Hematopoietic multipotent progenitor cell treated with erythropoietin and hydrocortisone succinate and interleukin-3 and kit ligand, for 4 days (in vitro differentiated cells): ENCODE measurements around the gene GPATCH1.

Experiments
- DNase-seq: peaks from one replicate; pipeline ENCODE4 v3.0.0-alpha.2; 2015

Gene GPATCH1

DNA sequence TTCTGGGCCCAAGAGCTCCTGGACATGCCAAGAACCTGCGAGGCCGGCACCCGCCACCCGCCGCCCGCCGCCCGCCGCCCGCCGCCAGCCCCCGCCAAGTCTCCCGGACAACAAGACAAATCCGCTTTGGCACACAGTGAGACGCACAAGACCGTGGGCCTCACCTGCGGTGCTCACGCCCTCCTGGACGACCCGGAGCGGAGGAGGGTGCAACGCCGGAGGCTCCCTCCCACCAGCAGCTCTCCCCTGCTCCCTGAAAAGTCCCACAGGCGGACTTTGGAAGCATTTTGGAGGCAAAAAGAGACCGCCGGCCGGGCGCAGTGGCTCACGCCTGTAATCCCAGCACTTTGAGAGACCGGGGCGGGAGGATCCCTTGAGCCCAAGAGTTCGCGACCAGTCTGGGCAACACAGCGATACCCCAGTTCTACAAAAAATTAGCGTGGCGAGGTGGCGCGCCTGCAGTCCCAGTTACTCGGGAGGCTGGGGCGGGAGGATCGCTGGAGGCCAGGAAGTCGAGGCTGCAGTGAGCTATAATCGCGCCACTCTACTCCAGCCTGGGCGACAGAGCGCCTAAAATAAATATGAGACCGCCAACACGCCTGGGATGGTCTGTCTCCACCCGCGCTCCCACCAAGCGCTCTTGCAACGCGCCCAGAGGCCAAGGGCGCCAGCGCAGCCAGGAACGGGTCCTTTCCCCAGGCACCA lies 17.1 kb upstream of the GPATCH1 start:
- DNase-seq, result peak; percentile 17

DNA sequence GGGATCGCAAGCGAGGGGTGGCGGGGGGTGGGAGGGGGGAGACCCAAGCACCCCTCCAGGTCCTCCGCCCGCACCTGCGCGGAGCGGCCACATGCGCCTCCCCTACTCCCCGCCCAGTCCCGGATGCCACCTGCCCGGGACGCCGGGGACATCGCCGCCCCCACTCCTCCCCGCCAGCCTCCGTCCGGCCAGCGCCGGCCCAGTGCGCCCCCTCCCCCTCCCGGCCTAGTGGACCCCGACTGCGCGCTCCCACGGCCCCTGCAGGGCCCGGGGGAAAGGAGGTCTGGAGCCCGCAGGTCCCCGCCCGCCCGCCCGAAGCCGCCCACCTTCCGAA lies 16.6 kb upstream of the GPATCH1 start:
- DNase-seq, result no peak

DNA sequence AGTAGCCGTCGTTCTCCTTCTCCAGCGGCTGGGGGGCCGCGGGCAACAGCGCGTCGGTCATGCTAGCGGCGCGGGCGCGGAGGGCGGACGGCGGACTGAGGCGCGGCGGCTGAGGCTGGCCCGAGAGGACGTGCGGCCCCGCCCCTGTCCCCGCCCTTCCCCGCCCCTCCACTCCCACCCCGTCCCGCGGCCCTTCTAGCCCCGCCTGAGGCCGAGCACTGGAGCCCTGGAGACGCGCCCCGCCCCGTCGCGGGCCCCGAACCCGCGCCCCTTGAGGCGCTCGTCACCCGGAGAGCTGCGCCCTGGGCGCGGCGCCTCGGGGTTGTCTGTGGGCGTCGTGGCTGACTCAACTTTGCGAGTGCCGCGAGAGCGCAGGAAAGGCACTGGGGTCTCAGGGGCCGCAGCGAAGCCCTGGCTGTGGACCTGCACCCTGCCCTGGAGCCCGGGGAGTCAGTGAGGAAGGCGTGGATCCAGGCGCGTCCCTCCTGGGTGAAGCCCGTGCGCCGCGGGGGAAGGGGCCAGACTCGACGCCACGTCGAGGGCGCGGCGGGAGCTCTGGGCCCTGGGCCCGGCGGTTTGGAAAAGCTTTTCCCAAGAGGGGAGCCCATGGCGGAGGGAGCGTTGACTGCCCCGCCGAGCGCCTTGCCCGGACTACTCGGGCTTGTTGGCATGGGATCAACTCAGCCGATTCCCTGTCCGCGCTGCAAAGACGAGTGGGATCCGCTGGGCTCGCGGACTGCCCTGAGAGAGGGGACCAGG lies 16.0 kb upstream of the GPATCH1 start, which contains the start of gene RHPN2:
Gene RHPN2 (minus strand): TSS at position 97 of the 759 bp plus-strand sequence. CDS start 36 bp downstream, at position 61.
- peak; percentile 85 for DNase-seq

DNA sequence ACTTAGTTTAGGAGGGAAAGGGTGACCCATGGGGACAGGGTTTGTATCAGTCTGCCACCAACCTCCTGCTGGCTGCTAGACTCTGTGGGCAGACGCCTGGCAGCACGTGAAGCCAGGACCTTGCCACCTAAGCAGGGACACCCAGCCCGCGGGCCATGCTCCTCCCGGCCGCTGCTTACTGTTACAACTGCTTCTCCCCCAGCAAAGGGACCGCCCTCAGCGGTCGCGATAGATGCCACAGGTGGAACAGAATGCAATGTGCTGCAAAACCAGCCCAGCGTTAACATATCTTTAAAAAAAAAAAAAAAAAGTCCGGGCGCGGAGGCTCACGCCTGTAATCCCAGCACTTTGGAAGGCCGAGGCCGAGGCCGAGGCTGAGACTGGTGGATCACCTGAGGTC lies 14.4 kb upstream of the GPATCH1 start:
- DNase-seq, result no peak

DNA sequence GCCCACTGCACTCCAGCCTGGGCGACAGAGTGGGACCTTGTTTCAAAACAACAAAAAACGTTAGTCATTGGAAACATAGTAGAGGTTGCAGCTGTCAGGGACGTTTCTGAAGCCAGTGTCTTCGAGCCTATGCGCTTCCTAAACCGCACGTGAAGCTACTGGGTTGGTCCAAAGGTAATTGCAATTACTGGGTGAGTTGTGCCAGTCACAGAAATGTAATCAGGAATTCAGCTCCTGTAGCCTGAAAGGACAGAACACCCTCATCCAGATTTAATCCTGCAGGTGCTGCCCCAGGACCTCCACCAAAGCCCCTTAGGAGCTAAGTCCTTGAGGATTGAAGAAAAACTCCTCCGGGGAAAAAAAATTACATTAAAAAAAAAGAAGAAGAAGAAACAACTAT lies 13.9 kb upstream of the GPATCH1 start:
- no peak for DNase-seq

DNA sequence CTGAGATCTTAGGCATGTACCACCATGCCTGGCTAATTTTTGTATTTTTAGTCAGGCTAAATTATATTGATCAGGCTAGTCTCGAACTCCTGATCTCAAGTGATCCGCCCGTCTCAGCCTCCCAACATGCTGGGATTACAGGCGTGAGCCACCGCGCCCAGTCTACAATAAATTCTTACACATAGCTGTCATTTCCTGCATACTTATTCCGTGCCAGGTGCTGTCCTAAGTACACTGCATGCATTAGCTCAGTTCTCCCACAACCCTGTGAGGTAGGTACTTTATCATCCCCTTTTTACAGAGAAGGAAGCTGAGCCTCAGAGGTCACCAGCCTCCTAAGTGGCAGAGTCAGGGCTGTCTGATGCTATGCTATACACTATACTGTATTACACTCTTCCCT lies 9.1 kb upstream of the GPATCH1 start:
- no peak for DNase-seq

DNA sequence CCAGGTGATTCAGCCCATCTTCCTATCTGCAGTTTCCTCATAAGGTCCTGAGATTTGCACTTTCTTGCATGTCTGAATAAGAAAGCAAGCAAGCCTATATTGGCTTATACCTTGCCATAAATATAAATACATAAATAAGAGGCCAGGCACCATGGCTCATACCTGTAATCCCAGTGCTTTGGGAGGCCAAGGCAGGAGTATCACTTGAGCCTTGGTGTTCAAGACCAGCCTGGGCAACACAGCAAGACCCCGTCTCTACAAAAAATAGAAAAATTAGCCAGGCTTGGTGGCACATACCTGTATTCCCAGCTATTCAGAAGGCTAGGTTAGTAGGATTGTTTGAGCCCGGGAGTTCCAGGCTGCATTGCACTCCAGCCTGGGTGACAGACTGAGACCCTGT lies 5.5 kb upstream of the GPATCH1 start:
- DNase-seq, result no peak

DNA sequence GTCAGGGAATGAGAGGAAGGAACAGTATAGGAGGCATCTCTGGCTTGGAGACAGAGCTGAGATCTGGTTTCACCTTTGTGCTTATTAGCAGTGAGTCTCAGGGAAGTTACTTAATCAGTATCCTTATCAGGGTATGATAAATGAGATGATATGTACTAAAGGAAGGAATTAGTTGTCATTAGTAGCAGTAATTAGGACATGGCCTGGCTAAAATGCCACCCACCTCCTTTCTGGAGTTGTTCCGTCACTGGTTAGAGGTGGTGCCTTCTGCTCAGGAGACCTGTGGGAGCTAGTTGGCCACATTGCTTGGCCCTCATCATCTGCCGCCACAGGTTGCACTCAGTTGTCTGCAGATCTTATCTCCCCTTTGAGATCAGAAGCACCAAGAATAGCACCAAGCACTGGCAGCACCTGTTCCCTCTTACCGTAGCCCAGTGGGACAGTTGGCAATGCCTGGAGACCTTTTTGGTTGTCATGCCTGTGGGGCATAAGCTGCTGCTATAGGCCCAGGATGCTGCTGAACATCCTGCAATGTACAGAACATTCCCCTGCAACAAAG lies 4.7 kb downstream of the GPATCH1 start:
- DNase-seq, result no peak

DNA sequence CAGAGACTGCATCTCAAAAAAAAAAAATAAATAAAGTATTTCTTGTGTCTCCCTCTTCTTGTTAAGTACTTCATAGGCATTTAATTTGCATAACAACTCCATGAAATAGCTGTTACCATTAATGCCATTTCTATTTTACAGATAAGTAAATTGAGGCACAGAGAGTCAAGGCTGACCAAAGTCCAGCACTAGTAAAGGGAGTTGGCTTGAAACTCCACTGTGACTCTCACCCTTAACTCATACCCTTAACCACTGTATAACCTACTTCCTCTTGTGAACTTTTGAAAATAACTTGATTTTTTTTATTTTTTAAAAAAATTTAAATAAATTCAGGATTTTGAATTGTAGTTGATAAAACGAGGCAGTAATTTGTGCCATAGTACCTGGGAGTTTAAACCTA lies 6.0 kb downstream of the GPATCH1 start:
- DNase-seq, result no peak

DNA sequence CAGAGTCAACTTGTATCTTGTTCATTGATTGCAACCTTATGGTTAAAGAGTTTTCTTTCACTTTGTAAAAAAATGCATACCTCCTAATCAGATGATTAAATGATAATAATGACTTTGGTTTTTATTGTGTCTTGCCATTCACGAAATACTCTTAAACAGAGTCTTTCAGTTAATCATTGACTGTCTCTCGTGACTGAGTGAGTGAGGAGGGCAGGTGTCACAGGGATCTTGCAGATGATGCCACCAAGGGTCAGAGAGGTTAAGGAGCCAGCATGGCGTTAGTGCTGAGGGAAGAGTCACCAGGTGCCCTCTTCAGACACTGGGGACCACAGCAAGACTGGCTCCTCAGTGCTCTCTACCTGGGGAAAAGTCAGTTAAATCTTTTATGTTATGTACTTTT lies 8.0 kb downstream of the GPATCH1 start:
- no peak for DNase-seq

DNA sequence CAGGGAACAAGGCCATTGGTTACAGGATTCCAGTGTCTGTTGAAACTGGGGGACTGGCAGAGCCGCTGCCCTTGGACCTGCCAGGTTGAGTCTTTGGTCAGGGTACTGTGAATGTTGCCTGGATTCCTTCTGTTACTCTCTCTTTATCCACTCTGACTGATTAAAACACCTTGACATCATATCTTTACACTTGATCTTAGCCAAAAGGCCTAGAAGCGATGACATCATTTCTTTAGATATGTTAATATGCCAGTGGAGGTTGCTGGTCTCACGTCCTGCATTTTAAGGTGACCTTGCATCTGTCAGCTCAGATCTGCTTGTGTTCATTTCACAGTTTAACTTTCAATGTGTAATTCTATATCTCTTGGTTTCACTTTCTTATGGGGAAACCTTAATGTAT lies 9.2 kb downstream of the GPATCH1 start:
- no peak for DNase-seq

DNA sequence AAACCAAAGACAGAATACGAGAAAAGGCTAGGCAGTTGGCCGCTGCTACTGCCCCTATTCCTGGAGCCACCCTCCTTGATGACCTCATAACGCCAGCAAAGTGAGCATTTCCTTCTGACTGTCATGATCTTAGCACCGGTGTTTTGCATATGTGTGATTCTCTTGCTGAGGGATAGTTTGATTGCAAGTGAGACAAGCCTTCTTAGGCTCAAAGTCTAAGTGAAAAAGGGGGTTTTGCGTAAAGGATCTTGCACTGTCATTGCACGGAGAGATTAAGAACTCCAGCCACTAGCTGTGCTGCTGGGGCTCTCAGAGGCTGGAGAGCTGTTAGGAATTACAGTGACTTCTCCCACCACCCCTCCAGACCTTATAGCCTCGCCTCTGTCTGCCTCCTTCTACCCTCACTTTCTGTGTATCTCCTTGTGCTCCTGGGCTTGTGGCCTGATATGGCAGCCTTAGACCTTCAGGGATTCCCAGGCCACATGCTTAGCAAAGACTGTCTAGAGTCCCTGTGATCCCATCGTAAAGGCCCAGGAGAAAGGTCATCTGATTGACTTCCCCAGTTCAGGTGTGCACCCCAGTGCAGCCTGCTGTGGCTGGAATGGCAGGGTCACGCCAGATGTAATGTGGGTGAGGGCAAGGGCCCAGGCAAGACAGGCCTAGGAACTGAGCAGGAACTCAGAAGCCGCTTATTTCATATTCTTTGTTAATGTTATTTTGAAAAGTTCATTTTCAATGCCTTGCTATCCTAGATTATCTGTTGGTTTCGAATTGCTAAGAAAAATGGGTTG lies 12.6 kb downstream of the GPATCH1 start:
- no peak for DNase-seq

DNA sequence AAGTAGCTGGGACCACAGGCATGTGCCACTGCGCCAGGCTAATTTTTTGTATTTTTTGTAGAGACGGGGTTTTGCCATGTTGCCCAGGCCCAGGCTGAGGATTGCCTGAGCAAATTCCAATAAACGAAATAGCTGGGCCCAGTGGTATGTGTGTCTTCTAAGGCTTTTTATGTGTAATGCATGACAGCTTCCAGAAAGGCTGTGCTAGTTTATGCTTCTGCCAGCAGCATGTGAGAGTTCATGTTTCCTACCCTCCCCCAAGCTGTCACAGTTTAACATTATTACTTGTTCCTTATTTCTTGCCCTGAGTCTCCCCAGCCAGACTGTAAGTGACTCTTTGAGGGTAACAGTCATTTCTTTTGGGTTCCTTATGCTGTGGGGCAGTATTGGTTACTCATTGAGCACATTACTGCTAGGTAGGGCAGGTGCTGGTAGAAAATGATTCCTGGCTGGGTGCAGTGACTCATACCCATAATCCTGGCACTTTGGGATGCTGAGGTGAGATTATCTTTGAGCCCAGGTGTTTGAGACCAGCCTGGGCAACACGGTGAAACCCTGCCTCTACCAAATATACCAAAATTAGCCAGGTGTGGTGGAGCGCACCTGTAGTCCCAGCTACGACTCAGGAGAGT lies 13.6 kb downstream of the GPATCH1 start:
- no peak for DNase-seq

DNA sequence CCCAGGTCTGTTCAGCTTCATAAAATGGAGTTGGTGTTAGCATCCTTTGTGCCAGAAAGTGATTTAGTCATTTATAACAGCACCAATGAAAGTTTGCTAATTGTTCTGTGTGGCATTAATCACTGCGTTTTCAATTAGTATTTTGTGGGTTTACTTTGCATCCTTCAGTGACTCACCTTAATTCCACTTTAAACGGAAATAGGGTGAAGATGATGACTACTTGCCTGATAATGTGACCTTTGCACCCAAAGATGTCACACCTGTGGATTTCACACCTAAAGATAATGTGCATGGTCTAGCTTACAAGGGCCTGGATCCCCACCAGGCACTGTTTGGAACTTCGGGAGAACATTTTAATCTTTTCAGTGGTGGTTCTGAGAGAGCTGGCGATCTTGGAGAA lies 15.0 kb downstream of the GPATCH1 start:
- DNase-seq, result no peak

DNA sequence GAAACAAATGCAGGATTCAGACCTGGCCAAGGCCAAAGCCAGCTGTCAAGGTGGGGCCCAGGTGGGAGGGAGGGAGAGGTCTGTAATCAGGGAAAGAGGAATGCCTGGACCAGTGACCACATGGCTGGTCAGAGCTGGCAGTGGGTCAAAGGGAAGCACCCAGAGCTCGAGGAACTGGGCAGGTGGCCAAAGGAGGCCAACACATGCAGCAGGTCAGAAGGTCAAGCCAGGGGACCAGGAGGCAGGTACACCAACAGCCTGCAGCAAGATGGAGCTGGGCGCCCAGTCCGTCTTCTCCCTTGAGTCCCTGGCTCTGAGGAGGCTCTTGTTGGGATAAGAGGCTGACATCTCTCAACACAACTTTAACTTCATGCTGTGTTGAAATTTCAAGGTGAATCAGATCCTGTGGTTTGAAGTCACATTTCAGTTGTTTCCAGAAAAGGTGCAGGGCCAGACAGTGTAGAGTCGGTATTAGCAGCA lies 17.1 kb downstream of the GPATCH1 start:
- no peak for DNase-seq

DNA sequence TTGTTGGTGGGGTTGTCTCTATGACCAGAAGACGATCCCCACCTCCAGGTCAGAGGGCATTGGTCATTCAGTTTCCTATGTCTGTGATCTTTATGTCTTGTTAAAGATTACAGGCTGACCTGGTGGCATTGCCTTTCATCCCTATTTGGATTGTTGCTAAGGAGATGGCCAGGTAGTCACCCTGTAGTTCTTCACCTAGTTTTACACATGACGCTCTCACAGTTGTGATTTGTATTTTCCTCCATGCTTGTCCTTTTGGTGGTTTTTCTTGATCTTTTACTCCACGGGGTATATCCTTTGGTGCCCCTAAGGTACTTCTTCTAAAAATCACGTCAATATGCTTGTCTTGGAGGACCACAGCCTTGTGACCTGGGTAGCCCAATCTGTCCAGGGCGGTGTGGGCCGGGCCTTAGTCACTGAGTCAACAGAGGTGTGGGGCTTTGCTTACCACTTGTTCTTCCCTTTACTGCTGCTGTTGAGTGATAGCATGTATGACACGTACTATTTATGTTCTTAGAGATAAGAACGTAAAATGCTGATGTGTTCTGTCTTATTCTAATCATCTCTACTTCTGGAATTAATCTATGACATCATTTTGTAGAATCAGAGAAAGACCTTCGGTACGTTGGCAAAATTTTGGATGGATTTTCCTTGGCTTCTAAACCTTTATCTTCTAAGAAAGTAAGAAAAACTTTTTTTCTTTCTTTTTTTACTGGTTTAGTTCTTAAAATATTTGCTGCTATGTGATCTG lies 20.1 kb downstream of the GPATCH1 start:
- no peak for DNase-seq

DNA sequence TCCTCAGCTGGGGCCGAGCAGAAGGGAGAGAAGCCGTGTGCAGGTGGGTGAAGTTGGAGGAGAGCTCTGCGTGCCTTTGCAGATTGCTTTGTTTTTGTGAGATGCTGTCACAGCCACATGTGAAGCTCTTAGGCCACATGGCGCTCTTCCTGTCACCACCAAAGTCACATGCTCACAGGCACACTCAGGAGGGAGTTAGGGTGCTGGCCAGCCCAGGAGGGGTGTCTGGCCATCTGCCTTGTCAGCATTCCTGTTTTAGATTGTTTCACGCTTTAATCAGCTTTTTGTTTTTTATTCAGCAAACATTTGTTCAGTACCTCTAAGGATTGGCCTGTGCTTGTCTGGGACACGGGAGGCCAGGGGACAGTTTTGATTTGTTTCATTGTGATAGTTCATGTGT lies 21.9 kb downstream of the GPATCH1 start:
- no peak for DNase-seq

DNA sequence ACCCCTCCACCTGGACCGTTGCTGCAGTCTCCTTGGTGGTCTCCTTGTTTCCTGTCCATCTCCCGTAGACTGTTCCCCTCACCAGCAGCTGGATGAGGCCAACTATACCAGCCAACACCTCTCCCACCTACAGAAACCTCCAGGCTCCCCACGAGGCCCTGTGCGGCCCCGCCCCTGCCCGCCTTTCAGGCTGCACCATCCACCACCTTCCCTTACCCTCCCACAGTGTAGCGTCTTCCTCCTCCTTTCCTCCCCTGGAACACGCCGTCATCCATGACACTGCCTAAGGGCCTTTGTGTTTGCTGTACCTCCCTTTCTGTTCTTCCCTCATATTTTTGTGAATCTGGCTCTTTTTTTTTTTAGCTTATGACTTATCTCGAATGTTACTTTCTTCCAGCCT lies 27.2 kb downstream of the GPATCH1 start:
- DNase-seq, result no peak

DNA sequence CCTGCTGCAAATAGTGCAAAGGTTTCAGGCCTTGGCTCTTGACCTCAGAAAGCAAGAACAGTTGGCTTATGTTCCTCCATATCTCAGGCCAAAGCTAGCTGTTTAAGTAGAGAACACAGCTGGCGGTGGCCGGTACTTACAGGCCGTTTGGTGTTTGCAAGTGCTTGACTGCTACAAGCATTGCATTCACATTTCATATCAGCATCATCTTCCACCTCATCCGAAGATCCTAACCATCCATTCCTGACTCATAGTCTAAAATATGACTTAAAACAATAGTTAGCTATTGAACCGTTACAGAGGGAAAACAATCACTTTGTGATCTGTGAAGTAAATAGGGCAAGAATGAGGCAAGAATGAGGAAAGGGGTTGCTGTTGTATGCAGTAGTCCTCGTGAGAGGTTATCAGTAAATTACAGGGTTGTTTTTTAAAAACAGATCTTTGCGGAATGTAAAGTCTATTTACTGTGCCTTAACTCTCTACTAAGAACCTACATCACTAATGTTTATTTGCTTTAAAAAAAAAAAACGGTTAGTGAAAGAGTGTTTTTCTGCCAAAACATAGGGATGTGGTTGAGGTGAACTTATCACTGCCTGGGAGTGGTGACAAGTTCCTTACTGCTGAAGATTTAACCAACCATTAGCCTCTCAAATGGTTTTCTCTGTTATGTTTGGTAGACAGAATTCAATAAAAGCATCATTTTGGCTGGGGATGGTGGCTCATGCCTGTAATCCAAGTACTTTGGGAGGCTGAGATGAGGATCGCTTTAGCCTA lies 29.3 kb downstream of the GPATCH1 start:
- no peak for DNase-seq

DNA sequence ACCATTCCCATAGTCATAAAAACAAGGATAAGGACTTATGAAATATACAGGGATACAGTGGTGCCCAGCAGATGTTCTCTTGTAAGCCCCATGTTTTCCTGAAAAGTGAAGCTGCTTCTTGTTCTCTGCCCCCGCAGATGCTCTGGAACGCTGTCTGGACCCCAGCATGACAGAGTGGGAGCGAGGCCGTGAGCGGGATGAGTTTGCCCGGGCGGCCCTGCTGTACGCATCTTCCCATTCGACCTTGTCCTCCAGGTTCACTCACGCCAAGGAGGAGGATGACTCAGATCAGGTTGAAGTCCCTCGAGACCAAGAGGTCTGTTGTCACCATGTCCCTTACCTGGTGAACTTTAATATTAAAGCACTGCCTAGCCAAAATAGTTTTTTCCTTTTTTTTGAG lies 30.6 kb downstream of the GPATCH1 start:
- DNase-seq, result no peak

DNA sequence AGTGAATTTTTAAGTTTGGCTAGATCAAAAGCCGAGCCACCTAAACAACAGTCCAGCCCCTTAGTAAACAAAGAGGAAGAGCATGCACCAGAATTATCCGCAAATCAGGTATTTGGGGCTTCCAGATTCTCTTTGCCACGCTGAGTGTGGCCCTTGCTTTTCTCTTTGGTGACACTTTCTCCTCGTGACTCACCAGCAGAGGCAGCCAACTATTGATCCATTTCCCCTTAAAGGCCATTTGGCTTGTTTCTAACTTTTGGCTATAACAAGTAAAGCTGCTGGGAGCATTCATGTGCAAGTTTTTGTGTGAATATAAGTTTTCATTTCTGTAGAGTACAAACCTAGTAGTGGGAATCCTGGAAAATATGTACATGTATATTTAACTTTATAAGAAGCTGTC lies 33.3 kb downstream of the GPATCH1 start:
- no peak for DNase-seq
